GM18867 (cell line): Measurements from ENCODE around the gene LLPH.
A peak's percentile ranks its signal among the peaks of the same experiment; 100 is the strongest.
"Not testable (repeated sequence)": the region's sequence is repeated elsewhere in the genome, so short reads cannot be mapped to it uniquely, and the experiment has no call there.

ENCODE experiments used
- ATAC-seq: cut with Tn5 transposase; IDR thresholded peaks from one replicate; pipeline ENCODE4 v1.9.1; 2021; ENCODE audit warnings: mild to moderate bottlenecking, moderate library complexity; ENCODE audit not compliant: unreplicated experiment

The LLPH gene

GRCh38 chr12:66130267-66131066, at the start of gene LLPH:
Gene LLPH (minus strand): TSS chr12:66130750. CDS start chr12:66129106, 1,644 bp downstream.
- ATAC-seq = peak; percentile 97

- ATAC-seq = no peak
Measured at GRCh38 chr12:66176105-66176900, 45.8 kb upstream of the LLPH start.

GRCh38 chr12:66174391-66175325, 44.1 kb upstream of the LLPH start:
- ATAC-seq = not testable (repeated sequence)

GRCh38 chr12:66170606-66171005, 40.1 kb upstream of the LLPH start:
- ATAC-seq = no peak

- peak; percentile 87 for ATAC-seq
Measured at GRCh38 chr12:66169221-66170170, 38.9 kb upstream of the LLPH start, which contains the start of gene TMBIM4. Gene TMBIM4 (minus strand): TSS chr12:66169996. CDS start chr12:66169951, 45 bp downstream.

- ATAC-seq = no peak
Measured at GRCh38 chr12:66168410-66168809, 37.9 kb upstream of the LLPH start.

GRCh38 chr12:66166561-66166960, 36.0 kb upstream of the LLPH start:
- no peak for ATAC-seq

GRCh38 chr12:66165141-66165540, 34.6 kb upstream of the LLPH start:
- no peak for ATAC-seq

- ATAC-seq = no peak
Measured at GRCh38 chr12:66164349-66164821, 33.8 kb upstream of the LLPH start.

- ATAC-seq = no peak
Measured at GRCh38 chr12:66163289-66163688, 32.7 kb upstream of the LLPH start.

GRCh38 chr12:66162701-66163100, 32.2 kb upstream of the LLPH start:
- no peak for ATAC-seq

GRCh38 chr12:66160704-66161103, 30.2 kb upstream of the LLPH start:
- ATAC-seq = no peak

- ATAC-seq = no peak
Measured at GRCh38 chr12:66159123-66159522, 28.6 kb upstream of the LLPH start.

- no peak for ATAC-seq
Measured at GRCh38 chr12:66156654-66157053, 26.1 kb upstream of the LLPH start.

GRCh38 chr12:66154776-66155175, 24.2 kb upstream of the LLPH start:
- no peak for ATAC-seq

GRCh38 chr12:66152732-66153131, 22.2 kb upstream of the LLPH start:
- ATAC-seq = no peak

- no peak for ATAC-seq
Measured at GRCh38 chr12:66149702-66150398, 19.3 kb upstream of the LLPH start.

- no peak for ATAC-seq
Measured at GRCh38 chr12:66144791-66145754, 14.5 kb upstream of the LLPH start.
